ENCODE measurements around the gene SSH2. TPM values are rescaled to one million over a fixed set of nuclear protein-coding genes. Genes with fewer than 3 reads are reported as not detected.
"Not testable (repeated sequence)": the region's sequence is repeated elsewhere in the genome, so short reads cannot be mapped to it uniquely, and the experiment has no call there.

Gene SSH2
- total and polyA plus RNA-seq, 2 experiments from 2014 or later: 9.9 to 12.7 TPM

DNA sequence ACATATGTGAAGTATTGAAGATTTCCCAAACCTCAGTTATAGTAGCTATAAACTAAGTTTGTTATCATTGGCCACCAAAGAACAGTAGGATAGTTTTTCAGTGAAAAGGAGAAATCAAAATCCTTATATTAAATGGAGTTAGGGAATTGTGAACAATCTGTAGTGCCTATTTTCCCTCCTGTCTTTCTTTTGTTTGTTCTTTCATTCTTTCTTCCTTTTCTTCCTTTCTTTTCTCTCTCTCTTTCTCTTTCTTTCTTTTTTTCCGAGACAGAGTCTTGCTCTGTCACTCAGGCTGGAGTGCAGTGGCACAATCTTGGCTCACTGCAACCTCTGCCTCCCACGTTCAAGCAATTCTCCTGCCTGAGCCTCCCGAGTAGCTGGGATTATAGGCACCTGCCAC is 48.8 kb downstream of the SSH2 start:
- no peaks in the 10 kb centered on the region for H3K27me3 ChIP-seq
- no peaks in the 10 kb centered on the region for H3K9me3 ChIP-seq (ENCODE audit: low read depth)
- peaks cover 24% of the 10 kb centered on the region for H3K79me2 ChIP-seq
- H4K20me1 ChIP-seq (ENCODE audit: insufficient read depth, poor library complexity, severe bottlenecking): no peaks in the 10 kb centered on the region
- 95% methylated on average over 3 of the region's 3 CpGs for WGBS (ENCODE audit: low lambda C conversion rate, missing lambda C conversion rate)
- no peaks in the 10 kb centered on the region for H3K9me2 ChIP-seq (replicated peaks; ENCODE audit: insufficient read depth)
- H3K36me3 ChIP-seq (replicated peaks; ENCODE audit: insufficient read depth, low read depth): no peaks in the 10 kb centered on the region
- H3K4me1 ChIP-seq (ENCODE audit: insufficient read depth): no peaks in the 10 kb centered on the region
- H3K27ac ChIP-seq: no peak overlapping the region
- H3K4me3 ChIP-seq: no peak overlapping the region
- no peak for DNase-seq (ENCODE audit: low spot score)
- no peak overlapping the region for H2AFZ ChIP-seq
- no peak for TF ChIP-seq EZH2 (IDR thresholded peaks at IDR 0.05; ENCODE audit: borderline replicate concordance)
- TF ChIP-seq, protein P1, sequence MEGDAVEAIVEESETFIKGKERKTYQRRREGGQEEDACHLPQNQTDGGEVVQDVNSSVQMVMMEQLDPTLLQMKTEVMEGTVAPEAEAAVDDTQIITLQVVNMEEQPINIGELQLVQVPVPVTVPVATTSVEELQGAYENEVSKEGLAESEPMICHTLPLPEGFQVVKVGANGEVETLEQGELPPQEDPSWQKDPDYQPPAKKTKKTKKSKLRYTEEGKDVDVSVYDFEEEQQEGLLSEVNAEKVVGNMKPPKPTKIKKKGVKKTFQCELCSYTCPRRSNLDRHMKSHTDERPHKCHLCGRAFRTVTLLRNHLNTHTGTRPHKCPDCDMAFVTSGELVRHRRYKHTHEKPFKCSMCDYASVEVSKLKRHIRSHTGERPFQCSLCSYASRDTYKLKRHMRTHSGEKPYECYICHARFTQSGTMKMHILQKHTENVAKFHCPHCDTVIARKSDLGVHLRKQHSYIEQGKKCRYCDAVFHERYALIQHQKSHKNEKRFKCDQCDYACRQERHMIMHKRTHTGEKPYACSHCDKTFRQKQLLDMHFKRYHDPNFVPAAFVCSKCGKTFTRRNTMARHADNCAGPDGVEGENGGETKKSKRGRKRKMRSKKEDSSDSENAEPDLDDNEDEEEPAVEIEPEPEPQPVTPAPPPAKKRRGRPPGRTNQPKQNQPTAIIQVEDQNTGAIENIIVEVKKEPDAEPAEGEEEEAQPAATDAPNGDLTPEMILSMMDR (IDR thresholded peaks at IDR 0.05; ENCODE audit: poor library complexity): no peak
- no peak for TF ChIP-seq EZH2phosphoT487 (IDR thresholded peaks at IDR 0.05; ENCODE audit: low read depth, severe bottlenecking, unreplicated experiment)
- H3K4me2 ChIP-seq: no peak overlapping the region

DNA sequence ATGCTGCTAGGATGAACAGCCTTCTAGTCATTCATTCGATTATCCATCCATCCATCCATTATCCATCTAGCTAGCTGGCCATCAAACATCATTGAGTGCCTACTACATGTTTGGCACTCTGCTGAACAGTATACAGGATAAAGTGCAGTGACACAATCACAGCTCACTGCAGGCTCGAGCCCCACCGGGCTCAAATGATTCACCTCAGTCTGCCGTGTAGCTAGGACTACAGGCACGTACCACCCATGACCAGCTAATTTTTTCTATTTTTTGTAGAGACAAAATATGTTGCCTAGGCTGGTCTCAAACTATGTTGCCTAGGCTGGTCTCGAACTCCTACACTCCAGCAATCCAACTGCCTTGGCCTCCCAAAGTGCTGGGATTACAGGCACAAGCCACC is 50.0 kb downstream of the SSH2 start:
- Histone ChIP-seq H2AFZ (no peak overlapping the region), H3K4me2 (no peak overlapping the region), H3K79me2 (peaks cover 21% of the 10 kb centered on the region), H3K27me3 (no peaks in the 10 kb centered on the region), H3K36me3 (replicated peaks; ENCODE audit: insufficient read depth, low read depth) (no peaks in the 10 kb centered on the region), H3K27ac (no peak overlapping the region), H4K20me1 (ENCODE audit: insufficient read depth, poor library complexity, severe bottlenecking) (no peaks in the 10 kb centered on the region), H3K9me2 (replicated peaks; ENCODE audit: insufficient read depth) (no peaks in the 10 kb centered on the region), H3K4me1 (ENCODE audit: insufficient read depth) (no peaks in the 10 kb centered on the region), H3K9me3 (ENCODE audit: low read depth) (no peaks in the 10 kb centered on the region), H3K4me3 (no peak overlapping the region)
- 95% methylated on average over 6 of the region's 6 CpGs for WGBS (ENCODE audit: low lambda C conversion rate, missing lambda C conversion rate)
- TF ChIP-seq, protein P1 (IDR thresholded peaks at IDR 0.05; ENCODE audit: poor library complexity): no peak
- TF ChIP-seq EZH2 (IDR thresholded peaks at IDR 0.05; ENCODE audit: borderline replicate concordance): no peak
- TF ChIP-seq EZH2phosphoT487 (IDR thresholded peaks at IDR 0.05; ENCODE audit: low read depth, severe bottlenecking, unreplicated experiment): no peak
- DNase-seq (ENCODE audit: low spot score): no peak

DNA sequence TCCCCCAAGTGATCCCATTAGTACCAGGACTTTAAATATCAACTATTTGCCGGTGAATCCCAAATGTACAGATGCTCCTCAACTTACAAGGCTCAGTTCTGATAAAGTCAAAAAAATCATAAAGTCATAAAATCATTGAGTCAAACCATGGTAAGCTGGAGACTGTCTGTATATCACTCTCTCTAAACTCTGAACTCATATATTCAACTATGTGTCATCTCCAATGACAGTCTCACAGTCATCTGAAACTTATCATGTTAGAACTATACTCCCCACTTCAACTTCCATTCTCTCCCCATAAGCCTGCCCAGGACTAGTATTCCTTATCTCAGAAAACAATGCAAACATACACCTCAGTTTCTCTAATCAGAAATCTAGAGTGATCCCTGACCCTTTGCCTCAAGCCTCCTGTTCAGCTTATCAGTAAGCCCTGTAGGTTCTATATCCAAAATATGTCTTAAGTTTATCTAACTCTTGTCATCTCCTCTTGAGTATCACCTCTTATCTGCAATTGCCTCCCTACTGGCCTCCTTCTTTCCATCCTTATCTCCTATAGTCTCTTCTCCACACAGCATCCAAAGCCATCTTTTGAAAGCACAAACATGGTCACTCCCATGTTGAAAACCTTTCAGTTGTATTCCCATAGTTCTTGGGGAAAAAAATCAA is 55.0 kb downstream of the SSH2 start:
- Histone ChIP-seq H3K9me3 (ENCODE audit: low read depth) (no peaks in the 10 kb centered on the region), H3K9me2 (replicated peaks; ENCODE audit: insufficient read depth) (no peaks in the 10 kb centered on the region), H3K27ac (no peak overlapping the region), H3K79me2 (peaks cover 26% of the 10 kb centered on the region), H3K4me3 (no peak overlapping the region), H3K36me3 (replicated peaks; ENCODE audit: insufficient read depth, low read depth) (no peaks in the 10 kb centered on the region), H3K4me1 (ENCODE audit: insufficient read depth) (no peaks in the 10 kb centered on the region), H4K20me1 (ENCODE audit: insufficient read depth, poor library complexity, severe bottlenecking) (no peaks in the 10 kb centered on the region), H2AFZ (no peak overlapping the region), H3K4me2 (no peak overlapping the region), H3K27me3 (no peaks in the 10 kb centered on the region)
- TF ChIP-seq EZH2 (IDR thresholded peaks at IDR 0.05; ENCODE audit: borderline replicate concordance): no peak
- TF ChIP-seq, protein P1 (IDR thresholded peaks at IDR 0.05; ENCODE audit: poor library complexity): no peak
- TF ChIP-seq EZH2phosphoT487 (IDR thresholded peaks at IDR 0.05; ENCODE audit: low read depth, severe bottlenecking, unreplicated experiment): no peak
- no peak for DNase-seq (ENCODE audit: low spot score)
- 96% methylated on average over 1 of the region's 1 CpG for WGBS (ENCODE audit: low lambda C conversion rate, missing lambda C conversion rate)

DNA sequence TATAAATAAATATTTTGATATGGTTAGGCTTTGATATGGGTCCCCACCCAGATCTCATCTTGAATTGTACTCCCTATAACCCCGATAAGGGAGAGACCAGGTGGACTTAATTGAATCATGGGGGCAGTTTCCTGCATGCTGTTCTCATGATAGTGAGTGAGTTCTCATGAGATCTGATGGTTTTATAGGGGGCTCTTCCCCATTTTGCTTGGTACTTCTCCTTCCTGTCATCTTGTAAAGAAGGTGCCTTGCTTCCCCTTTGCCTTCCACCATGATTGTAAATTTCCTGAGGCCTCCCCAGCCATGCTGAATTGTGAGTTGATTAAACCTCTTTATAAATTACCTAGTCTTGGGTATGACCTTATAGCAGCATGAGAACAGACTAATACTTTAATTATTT is 55.7 kb downstream of the SSH2 start:
- H3K4me1 ChIP-seq (ENCODE audit: insufficient read depth); H3K4me3 ChIP-seq; H3K36me3 ChIP-seq (replicated peaks; ENCODE audit: insufficient read depth, low read depth); DNase-seq (ENCODE audit: low spot score); H4K20me1 ChIP-seq (ENCODE audit: insufficient read depth, poor library complexity, severe bottlenecking); H3K4me2 ChIP-seq; H3K27ac ChIP-seq; H3K9me3 ChIP-seq (ENCODE audit: low read depth); H3K27me3 ChIP-seq; H3K9me2 ChIP-seq (replicated peaks; ENCODE audit: insufficient read depth); H2AFZ ChIP-seq: not testable (repeated sequence)
- H3K79me2 ChIP-seq: peaks cover 22% of the 10 kb centered on the region
- 100% methylated on average over 1 of the region's 1 CpG for WGBS (ENCODE audit: low lambda C conversion rate, missing lambda C conversion rate)
